Measurements from ENCODE around the gene RNF150. TPM values are rescaled to one million over a fixed set of nuclear protein-coding genes. Genes with fewer than 3 reads are reported as not detected.

RNF150 gene
- total and polyA plus RNA-seq, 2 experiments from 2014 or later: 4.2 to 9.2 TPM

- no peaks in the 10 kb centered on the region for H3K9me3 ChIP-seq (ENCODE audit: low read depth)
- H3K4me3 ChIP-seq: no peak overlapping the region
- H3K79me2 ChIP-seq: no peaks in the 10 kb centered on the region
- no peaks in the 10 kb centered on the region for H3K9me2 ChIP-seq (replicated peaks; ENCODE audit: insufficient read depth)
- H3K27me3 ChIP-seq: no peaks in the 10 kb centered on the region
- no peaks in the 10 kb centered on the region for H3K36me3 ChIP-seq (replicated peaks; ENCODE audit: insufficient read depth, low read depth)
- H3K27ac ChIP-seq: peak overlapping the region; percentile 69
- peak overlapping the region; percentile 22 for H3K4me2 ChIP-seq
- 56% methylated on average over 3 of the region's 3 CpGs for WGBS (ENCODE audit: low lambda C conversion rate, missing lambda C conversion rate)
- no peaks in the 10 kb centered on the region for H4K20me1 ChIP-seq (ENCODE audit: insufficient read depth, poor library complexity, severe bottlenecking)
- peaks cover 13% of the 10 kb centered on the region for H3K4me1 ChIP-seq (ENCODE audit: insufficient read depth)
- TF ChIP-seq EZH2 (IDR thresholded peaks at IDR 0.05; ENCODE audit: borderline replicate concordance) (no peak), EZH2phosphoT487 (IDR thresholded peaks at IDR 0.05; ENCODE audit: low read depth, severe bottlenecking, unreplicated experiment) (no peak)
- TF ChIP-seq, protein P1, sequence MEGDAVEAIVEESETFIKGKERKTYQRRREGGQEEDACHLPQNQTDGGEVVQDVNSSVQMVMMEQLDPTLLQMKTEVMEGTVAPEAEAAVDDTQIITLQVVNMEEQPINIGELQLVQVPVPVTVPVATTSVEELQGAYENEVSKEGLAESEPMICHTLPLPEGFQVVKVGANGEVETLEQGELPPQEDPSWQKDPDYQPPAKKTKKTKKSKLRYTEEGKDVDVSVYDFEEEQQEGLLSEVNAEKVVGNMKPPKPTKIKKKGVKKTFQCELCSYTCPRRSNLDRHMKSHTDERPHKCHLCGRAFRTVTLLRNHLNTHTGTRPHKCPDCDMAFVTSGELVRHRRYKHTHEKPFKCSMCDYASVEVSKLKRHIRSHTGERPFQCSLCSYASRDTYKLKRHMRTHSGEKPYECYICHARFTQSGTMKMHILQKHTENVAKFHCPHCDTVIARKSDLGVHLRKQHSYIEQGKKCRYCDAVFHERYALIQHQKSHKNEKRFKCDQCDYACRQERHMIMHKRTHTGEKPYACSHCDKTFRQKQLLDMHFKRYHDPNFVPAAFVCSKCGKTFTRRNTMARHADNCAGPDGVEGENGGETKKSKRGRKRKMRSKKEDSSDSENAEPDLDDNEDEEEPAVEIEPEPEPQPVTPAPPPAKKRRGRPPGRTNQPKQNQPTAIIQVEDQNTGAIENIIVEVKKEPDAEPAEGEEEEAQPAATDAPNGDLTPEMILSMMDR (IDR thresholded peaks at IDR 0.05; ENCODE audit: poor library complexity): no peak
- no peak for DNase-seq (ENCODE audit: low spot score)
- no peak overlapping the region for H2AFZ ChIP-seq
Observed at GRCh38 chr4:141022111-141022695, 111.1 kb downstream of the RNF150 start.

DNA sequence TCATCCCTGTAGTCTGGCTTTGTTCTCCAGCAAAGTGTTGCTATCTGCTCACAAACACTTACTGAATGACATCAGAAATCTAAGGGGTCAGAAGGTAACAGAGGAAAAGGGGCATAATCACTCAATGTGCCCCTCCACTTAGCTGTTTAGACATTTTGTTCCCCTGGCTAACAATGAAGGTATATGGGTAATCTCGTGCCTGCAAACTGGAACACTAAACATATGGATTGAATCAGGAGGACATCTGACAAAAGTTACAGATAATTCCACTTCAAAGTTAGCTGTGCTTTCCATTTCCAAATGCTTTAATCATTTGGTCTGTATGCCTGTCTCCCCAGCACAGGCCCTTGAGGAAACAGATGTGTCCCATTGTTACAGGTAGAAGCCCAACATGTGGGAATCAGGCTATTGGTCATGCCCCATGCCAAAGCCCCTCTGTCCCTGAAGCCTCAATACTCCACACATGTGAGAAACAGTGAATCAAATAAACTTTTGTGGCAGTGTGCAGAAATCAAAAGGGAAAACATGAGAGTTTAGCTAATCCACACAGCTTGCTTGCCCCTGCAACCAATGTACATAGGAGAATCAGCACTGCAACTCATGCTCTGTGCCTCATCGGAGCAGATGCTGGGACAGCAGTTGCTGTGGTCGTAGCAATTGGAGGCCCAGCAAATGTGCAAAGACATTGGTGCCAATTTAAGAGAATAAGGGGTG lies 111.7 kb downstream of the RNF150 start:
- no peak for TF ChIP-seq EZH2phosphoT487 (IDR thresholded peaks at IDR 0.05; ENCODE audit: low read depth, severe bottlenecking, unreplicated experiment)
- TF ChIP-seq, protein P1 (IDR thresholded peaks at IDR 0.05; ENCODE audit: poor library complexity): no peak
- TF ChIP-seq EZH2 (IDR thresholded peaks at IDR 0.05; ENCODE audit: borderline replicate concordance): no peak
- Histone ChIP-seq H3K79me2 (no peaks in the 10 kb centered on the region), H2AFZ (no peak overlapping the region), H4K20me1 (ENCODE audit: insufficient read depth, poor library complexity, severe bottlenecking) (no peaks in the 10 kb centered on the region), H3K9me2 (replicated peaks; ENCODE audit: insufficient read depth) (no peaks in the 10 kb centered on the region), H3K27ac (peak overlapping the region; percentile 69), H3K4me3 (no peak overlapping the region), H3K4me1 (ENCODE audit: insufficient read depth) (peaks cover 13% of the 10 kb centered on the region), H3K4me2 (peak overlapping the region; percentile 22), H3K27me3 (no peaks in the 10 kb centered on the region), H3K36me3 (replicated peaks; ENCODE audit: insufficient read depth, low read depth) (no peaks in the 10 kb centered on the region), H3K9me3 (ENCODE audit: low read depth) (no peaks in the 10 kb centered on the region)
- no peak for DNase-seq (ENCODE audit: low spot score)
- WGBS (ENCODE audit: low lambda C conversion rate, missing lambda C conversion rate): 59% methylated on average over 3 of the region's 3 CpGs

GRCh38 chr4:141020801-141021261 lies 112.4 kb downstream of the RNF150 start:
- no peaks in the 10 kb centered on the region for H3K27me3 ChIP-seq
- peak overlapping the region; percentile 22 for H3K4me2 ChIP-seq
- no peak overlapping the region for H2AFZ ChIP-seq
- no peaks in the 10 kb centered on the region for H3K9me2 ChIP-seq (replicated peaks; ENCODE audit: insufficient read depth)
- no peaks in the 10 kb centered on the region for H4K20me1 ChIP-seq (ENCODE audit: insufficient read depth, poor library complexity, severe bottlenecking)
- DNase-seq (ENCODE audit: low spot score): no peak
- H3K79me2 ChIP-seq: no peaks in the 10 kb centered on the region
- peaks cover 13% of the 10 kb centered on the region for H3K4me1 ChIP-seq (ENCODE audit: insufficient read depth)
- 46% methylated on average over 3 of the region's 3 CpGs for WGBS (ENCODE audit: low lambda C conversion rate, missing lambda C conversion rate)
- TF ChIP-seq EZH2 (IDR thresholded peaks at IDR 0.05; ENCODE audit: borderline replicate concordance): no peak
- no peak for TF ChIP-seq EZH2phosphoT487 (IDR thresholded peaks at IDR 0.05; ENCODE audit: low read depth, severe bottlenecking, unreplicated experiment)
- H3K27ac ChIP-seq: peak overlapping the region; percentile 69
- H3K36me3 ChIP-seq (replicated peaks; ENCODE audit: insufficient read depth, low read depth): no peaks in the 10 kb centered on the region
- no peak overlapping the region for H3K4me3 ChIP-seq
- no peaks in the 10 kb centered on the region for H3K9me3 ChIP-seq (ENCODE audit: low read depth)

- Histone ChIP-seq H3K4me1 (ENCODE audit: insufficient read depth) (peaks cover 13% of the 10 kb centered on the region), H4K20me1 (ENCODE audit: insufficient read depth, poor library complexity, severe bottlenecking) (no peaks in the 10 kb centered on the region), H3K36me3 (replicated peaks; ENCODE audit: insufficient read depth, low read depth) (no peaks in the 10 kb centered on the region), H2AFZ (no peak overlapping the region), H3K27me3 (no peaks in the 10 kb centered on the region), H3K4me3 (no peak overlapping the region), H3K4me2 (no peak overlapping the region), H3K9me2 (replicated peaks; ENCODE audit: insufficient read depth) (no peaks in the 10 kb centered on the region), H3K9me3 (ENCODE audit: low read depth) (no peaks in the 10 kb centered on the region), H3K27ac (peak overlapping the region; percentile 69), H3K79me2 (no peaks in the 10 kb centered on the region)
- no peak for DNase-seq (ENCODE audit: low spot score)
- TF ChIP-seq, protein P1 (IDR thresholded peaks at IDR 0.05; ENCODE audit: poor library complexity): no peak
- TF ChIP-seq EZH2 (IDR thresholded peaks at IDR 0.05; ENCODE audit: borderline replicate concordance) (no peak), EZH2phosphoT487 (IDR thresholded peaks at IDR 0.05; ENCODE audit: low read depth, severe bottlenecking, unreplicated experiment) (no peak)
- WGBS (ENCODE audit: low lambda C conversion rate, missing lambda C conversion rate): 52% methylated on average over 4 of the region's 4 CpGs
Observed at GRCh38 chr4:141019768-141020167, 113.5 kb downstream of the RNF150 start.
